Panc1 (cell line): ENCODE data around the gene EME2. TPM values are rescaled to one million over a fixed set of nuclear protein-coding genes. Genes with fewer than 3 reads are reported as not detected.

Source experiments
- ATAC-seq: fragments of 200-7000 bp; cut with Tn5 transposase; 2 replicates; pipeline ENCODE4 v1.9.1; 2020; ENCODE audit warnings: mild to moderate bottlenecking, moderate library complexity
- BruUV-seq: library from RNA; stranded (reverse); fragments of 400-500 nt; replicated peaks from 2 replicates; lab custom pipeline; 2021; lab: Mats Ljungman, UMichigan
- CTCF ChIA-PET: fragments of 300-600 bp; sonication (Branson Sonifier 250); formaldehyde crosslinking; loops from one replicate; lab custom pipeline; 2022; ENCODE audit warnings: antibody characterized with exemption; lab: Charles Lee
- POLR2A ChIA-PET: fragments of 300-600 bp; sonication (Branson Sonifier 250); formaldehyde crosslinking; loops from one replicate; lab custom pipeline; 2022; ENCODE audit warnings: antibody characterized with exemption; lab: Charles Lee
- DNase-seq: peaks from one replicate; pipeline ENCODE4 v3.0.0-alpha.2; 2010; ENCODE audit warnings: low read depth, low spot score
- H3K27ac ChIP-seq: 2 replicates; pipeline ENCODE4 v1.5.1; 2011; ENCODE audit warnings: mild to moderate bottlenecking, low read length, inconsistent platforms
- H3K27me3 ChIP-seq: fragments of 200-500 bp; sonication (Bioruptor generic); 2 replicates; pipeline ENCODE4 v1.6.0; 2014; ENCODE audit warnings: low read length, inconsistent platforms; ENCODE audit not compliant: control insufficient read depth, insufficient read depth
- H3K36me3 ChIP-seq: fragments of 200-500 bp; sonication (Bioruptor generic); 2 replicates; pipeline ENCODE4 v1.5.1; 2014; ENCODE audit warnings: inconsistent platforms, mild to moderate bottlenecking, low read length, moderate library complexity; ENCODE audit not compliant: control insufficient read depth, insufficient read depth
- H3K4me1 ChIP-seq: 2 replicates; pipeline ENCODE4 v1.5.1; 2011; ENCODE audit warnings: inconsistent platforms, mild to moderate bottlenecking, low read length, moderate library complexity; ENCODE audit not compliant: control insufficient read depth, insufficient read depth
- H3K4me3 ChIP-seq, 2 experiments: 2 replicates each; pipeline ENCODE4 v1.5.1; 2011 to 2012; ENCODE audit warnings: low read depth in 2 of 2, low read length in 2 of 2, mild to moderate bottlenecking in 2 of 2, inconsistent platforms in 1 of 2, moderate library complexity in 1 of 2
- H3K9me3 ChIP-seq: fragments of 200-500 bp; sonication (Bioruptor generic); 2 replicates; pipeline ENCODE4 v1.5.1; 2014; ENCODE audit warnings: low read depth, mild to moderate bottlenecking, inconsistent platforms, low read length, moderate library complexity; ENCODE audit not compliant: control insufficient read depth, insufficient read depth
- CTCF ChIP-seq: fragments of 450-650 bp; IDR thresholded peaks from 2 replicates; pipeline ENCODE4 v1.5.1; 2017; ENCODE audit warnings: mild to moderate bottlenecking
- POLR2AphosphoS5 ChIP-seq: IDR thresholded peaks from 2 replicates; pipeline ENCODE4 v1.6.1; 2012; ENCODE audit warnings: mild to moderate bottlenecking, low read depth, low read length, moderate library complexity
- REST ChIP-seq, 2 experiments: IDR thresholded peaks; 2 replicates each; pipeline ENCODE4 v1.6.1; 2011 to 2012; ENCODE audit warnings: low read depth in 2 of 2, control low read depth in 1 of 2, low read length in 1 of 2, mild to moderate bottlenecking in 1 of 2, moderate library complexity in 1 of 2; ENCODE audit not compliant: insufficient read depth in 1 of 2
- SIN3A ChIP-seq: IDR thresholded peaks from 2 replicates; pipeline ENCODE4 v1.6.1; 2012; ENCODE audit warnings: low read depth, mild to moderate bottlenecking, low read length, moderate library complexity, borderline replicate concordance; ENCODE audit not compliant: insufficient read depth
- TCF7L2 ChIP-seq: IDR thresholded peaks from 2 replicates; pipeline ENCODE4 v1.6.1; 2011; ENCODE audit warnings: mild to moderate bottlenecking, low read depth, low read length, inconsistent platforms
- in situ Hi-C: cut with HindIII; loops from 2 replicates; pipeline ENCODE4 v1.10.0; 2016; ENCODE audit warnings: low sequenced_read_pairs, low pct_unique_long_range_greater_than_20kb
- intact Hi-C: fragments of 100-400 bp; cut with micrococcal nuclease; formaldehyde crosslinking; loops from one replicate; pipeline ENCODE4 v1.10.0; 2022; ENCODE audit not compliant: unreplicated experiment
- total RNA-seq: library from RNA; stranded (reverse); gene quantifications from one replicate; pipeline ENCODE4 v1.2.1, GENCODE V29; 2021; ENCODE audit not compliant: unreplicated experiment

Gene EME2
- total RNA-seq, 1 experiment from 2014 or later = 53.4 TPM

GRCh38 chr16:1740234-1740633 is 32.4 kb upstream of the EME2 start:
- intact Hi-C loops (no loop called here), in situ Hi-C loops (no loop called here)
- no peak for DNase-seq
- CTCF ChIA-PET = no interaction called here
- BruUV-seq = no TSS peak
- TF ChIP-seq CTCF (no peak), POLR2AphosphoS5 (no peak), REST (IDR thresholded peaks at IDR 0.05; ENCODE audit: insufficient read depth in 1 of 2, low read depth in 2 of 2, low read length in 1 of 2) (no peak), SIN3A (no peak), TCF7L2 (no peak)
- POLR2A ChIA-PET = no interaction called here
- Histone ChIP-seq H3K27me3 (no peaks in the 10 kb centered on the region), H3K4me3 (no peak overlapping the region), H3K9me3 (no peaks in the 10 kb centered on the region), H3K36me3 (no peaks in the 10 kb centered on the region; the same call in 1 of the 2 replicates), H3K4me1 (no peaks in the 10 kb centered on the region), H3K27ac (no peak overlapping the region)
- ATAC-seq = no peak

- no TSS peak for BruUV-seq
- CTCF ChIA-PET = no interaction called here
- TF ChIP-seq CTCF (no peak), POLR2AphosphoS5 (no peak), SIN3A (no peak), TCF7L2 (no peak), REST (IDR thresholded peaks at IDR 0.05; ENCODE audit: insufficient read depth in 1 of 2, low read depth in 2 of 2, low read length in 1 of 2) (no peak)
- POLR2A ChIA-PET = no interaction called here
- ATAC-seq = no peak
- Histone ChIP-seq H3K9me3 (no peaks in the 10 kb centered on the region), H3K4me1 (no peaks in the 10 kb centered on the region), H3K36me3 (no peaks in the 10 kb centered on the region; the same call in 1 of the 2 replicates), H3K4me3 (no peak overlapping the region), H3K27ac (no peak overlapping the region), H3K27me3 (no peaks in the 10 kb centered on the region)
- intact Hi-C loops (no loop called here), in situ Hi-C loops (no loop called here)
- DNase-seq = no peak
Observed at GRCh38 chr16:1740781-1741490, 31.7 kb upstream of the EME2 start.
